Stimulated activated CD4-positive, alpha-beta T cell treated with anti-CD3 and anti-CD28 coated beads, Interleukin-4, amount 100 ng/mL, for 1 hour (primary cell): ENCODE results near the gene CRACDL.

Source experiments
- DNase-seq: peaks from one replicate; pipeline ENCODE4 v3.0.0-alpha.2; 2020

CRACDL gene

GRCh38 chr2:98924038-98924830 is 11.8 kb downstream of the CRACDL start:
- no peak for DNase-seq

GRCh38 chr2:98923244-98923940 is 12.6 kb downstream of the CRACDL start:
- no peak for DNase-seq

- DNase-seq, result no peak
Measured at GRCh38 chr2:98921062-98921461, 15.0 kb downstream of the CRACDL start.

- no peak for DNase-seq
Measured at GRCh38 chr2:98917031-98917471, 19.0 kb downstream of the CRACDL start.

- DNase-seq, result no peak
Measured at GRCh38 chr2:98915751-98916358, 20.2 kb downstream of the CRACDL start.

GRCh38 chr2:98914713-98915580 is 21.1 kb downstream of the CRACDL start:
- no peak for DNase-seq

- no peak for DNase-seq
Measured at GRCh38 chr2:98913916-98914712, 21.9 kb downstream of the CRACDL start.

- DNase-seq, result no peak
Measured at GRCh38 chr2:98912957-98913915, 22.8 kb downstream of the CRACDL start.

- DNase-seq, result no peak
Measured at GRCh38 chr2:98912221-98912851, 23.7 kb downstream of the CRACDL start.

GRCh38 chr2:98911376-98912154 is 24.5 kb downstream of the CRACDL start:
- no peak for DNase-seq

GRCh38 chr2:98911126-98911375 is 25.0 kb downstream of the CRACDL start:
- no peak for DNase-seq

- DNase-seq, result no peak
Measured at GRCh38 chr2:98910349-98911125, 25.5 kb downstream of the CRACDL start.

GRCh38 chr2:98909317-98910211 is 26.5 kb downstream of the CRACDL start:
- no peak for DNase-seq

GRCh38 chr2:98908931-98909316 is 27.1 kb downstream of the CRACDL start:
- no peak for DNase-seq

GRCh38 chr2:98907966-98908905 is 27.8 kb downstream of the CRACDL start:
- DNase-seq, result no peak

GRCh38 chr2:98907385-98907784 is 28.6 kb downstream of the CRACDL start:
- no peak for DNase-seq
